NCI-H2227 (cell line): ENCODE results near the gene PTRH1.

Experiments
- DNase-seq: peaks from one replicate; lab custom pipeline; 2025; ENCODE audit not compliant: unreplicated experiment; lab: John Stamatoyannopoulos, UW

Gene PTRH1

DNA sequence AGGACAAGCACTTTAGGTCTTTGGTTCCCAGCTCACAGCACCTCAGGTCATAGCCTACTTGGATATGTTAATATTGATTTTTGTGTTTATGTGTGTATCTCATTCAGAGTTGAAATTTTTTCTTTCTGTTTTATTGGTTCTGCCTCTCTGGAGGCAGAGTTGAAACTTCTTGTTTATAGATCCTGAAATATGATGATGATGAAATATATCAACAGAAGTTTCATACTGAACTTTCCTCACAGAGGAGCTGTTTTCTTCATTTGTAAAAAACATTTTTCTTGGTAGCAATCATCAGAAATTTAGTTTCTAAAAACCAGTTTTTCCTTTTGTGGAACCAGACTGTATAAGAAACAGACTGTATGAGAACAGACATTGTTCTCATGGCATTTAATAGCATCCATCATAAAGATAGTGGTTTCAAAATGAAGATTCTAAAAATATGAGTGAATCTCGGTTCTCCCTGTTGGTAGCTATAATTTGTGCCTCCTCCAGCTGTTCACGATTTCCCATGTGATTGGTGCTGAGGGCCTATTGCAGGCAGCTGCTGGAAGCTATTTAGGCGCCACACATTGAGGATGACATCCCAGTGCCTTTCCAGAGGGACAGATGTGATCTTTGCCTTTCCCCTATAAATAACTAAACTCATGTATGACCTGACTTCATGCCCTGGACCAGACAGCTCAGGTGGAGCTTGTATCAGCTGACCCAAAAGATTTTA lies 48.2 kb downstream of the PTRH1 start:
- no peak for DNase-seq

DNA sequence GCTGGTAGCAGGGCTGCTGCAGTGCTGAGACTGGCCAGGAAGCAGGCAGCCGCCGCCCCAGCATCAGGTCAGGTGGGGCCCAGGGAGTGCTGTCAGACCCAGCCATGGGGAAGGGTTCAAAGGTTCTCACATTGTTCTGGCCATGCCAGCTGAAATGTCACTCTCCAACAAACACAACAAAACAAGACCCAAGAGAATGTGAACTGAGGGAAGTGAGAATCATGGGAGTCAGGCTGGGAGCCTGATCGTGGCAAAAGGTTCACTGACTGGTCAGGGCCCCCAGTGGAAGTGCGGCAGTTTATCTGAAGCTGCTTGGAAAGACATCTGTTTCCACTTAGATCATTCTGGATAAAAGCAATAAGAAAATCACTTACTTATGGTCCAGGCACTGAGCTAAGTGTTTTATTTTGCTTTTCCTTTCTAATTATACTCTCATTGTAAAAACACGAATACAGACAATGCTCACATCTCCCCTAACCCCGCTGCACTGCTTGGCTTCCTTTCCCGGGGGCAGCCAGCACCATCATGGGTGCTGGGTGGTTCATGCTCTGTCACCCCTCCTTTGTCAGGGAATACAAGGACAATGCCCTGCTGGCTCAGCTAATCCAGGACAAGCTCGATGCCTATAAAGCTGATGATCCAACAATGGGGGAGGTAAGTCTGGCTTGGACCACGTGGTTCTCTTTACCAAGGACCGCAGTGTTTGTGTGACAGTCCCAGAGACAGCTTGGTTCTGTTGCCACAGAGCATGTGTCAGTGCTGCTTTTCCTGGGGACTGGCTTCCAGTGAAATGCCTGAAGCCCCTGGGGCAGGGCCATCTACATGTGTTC lies 50.6 kb downstream of the PTRH1 start:
- DNase-seq: no peak

GRCh38 chr9:127664324-127664677 lies 51.2 kb downstream of the PTRH1 start:
- no peak for DNase-seq
